A549 (cell line): ENCODE results near the gene ODR4. TPM values are rescaled to one million over a fixed set of nuclear protein-coding genes. Genes with fewer than 3 reads are reported as not detected.
"Not testable (repeated sequence)": the region's sequence is repeated elsewhere in the genome, so short reads cannot be mapped to it uniquely, and the experiment has no call there.

Source experiments
- ATAC-seq, 2 experiments: fragments of 200-7000 bp in 1 of 2; fragments of >200 bp in 1 of 2; cut with Nextera tagmentation in 1 of 2; cut with Tn5 transposase in 1 of 2; 3 replicates each; pipeline versions ENCODE4 v1.8.0 to v1.9.1; 2018 to 2020; ENCODE audit warnings: mild to moderate bottlenecking in 1 of 2, moderate library complexity in 1 of 2
- CTCF ChIA-PET: fragments of 300-600 bp; sonication (Branson Sonifier 250); formaldehyde crosslinking; extraction: SDS; loops from one replicate; lab custom pipeline; 2021; ENCODE audit warnings: antibody characterized with exemption, inconsistent platforms; lab: Yijun Ruan, JAX
- POLR2A ChIA-PET: fragments of 350-600 bp; formaldehyde crosslinking; extraction: SDS; loops from one replicate; lab custom pipeline; 2021; ENCODE audit warnings: antibody characterized with exemption, inconsistent platforms; lab: Yijun Ruan, JAX
- DNase-seq, 2 experiments: peaks; one replicate each; pipeline versions ENCODE4 v3.0.0 to v3.0.0-alpha.2; 2011 to 2016; ENCODE audit warnings: low read depth in 1 of 2, low spot score in 1 of 2
- FAIRE-seq: peaks from 2 replicates; lab custom pipeline; 2011; peaks lifted over from hg19 to GRCh38; lab: Jason Lieb, UNC
- H3K27ac ChIP-seq, 2 experiments: fragments of >200 bp; sonication (Bioruptor Twin); formaldehyde crosslinking; 3 replicates each; pipeline ENCODE4 v1.5.1; 2016 to 2017
- H3K4me1 ChIP-seq: fragments of >200 bp; sonication (Bioruptor Twin); formaldehyde crosslinking; 3 replicates; pipeline ENCODE4 v1.6.1; 2016
- H3K4me2 ChIP-seq: fragments of >200 bp; sonication (Bioruptor Twin); formaldehyde crosslinking; 3 replicates; pipeline ENCODE4 v1.6.1; 2016
- H3K4me3 ChIP-seq: fragments of >200 bp; sonication (Bioruptor Twin); formaldehyde crosslinking; 3 replicates; pipeline ENCODE4 v1.5.1; 2016
- H3K9me3 ChIP-seq: fragments of >200 bp; sonication (Bioruptor Twin); formaldehyde crosslinking; 3 replicates; pipeline ENCODE4 v1.6.1; 2016
- CHD2 ChIP-seq: fragments of 150-350 bp; IDR thresholded peaks from 2 replicates; pipeline ENCODE4 v1.6.1; 2014; ENCODE audit warnings: low read length; ENCODE audit not compliant: partially characterized antibody
- CHD4 ChIP-seq: fragments of 200-600 bp; sonication (generic); IDR thresholded peaks from 2 replicates; pipeline ENCODE4 v1.6.1; 2016; ENCODE audit warnings: antibody characterized with exemption, mild to moderate bottlenecking, borderline replicate concordance
- CTCF ChIP-seq: fragments of >200 bp; sonication (Bioruptor Twin); formaldehyde crosslinking; IDR thresholded peaks from 3 replicates; pipeline ENCODE4 v1.5.1; 2016
- EHMT2 ChIP-seq: fragments of 200-600 bp; sonication (generic); IDR thresholded peaks from 2 replicates; pipeline ENCODE4 v1.6.1; 2016; ENCODE audit warnings: antibody characterized with exemption, low read depth, mild to moderate bottlenecking, moderate library complexity
- FOSL2 ChIP-seq, 2 experiments: fragments of 450-650 bp in 1 of 2; fragments of >200 bp in 1 of 2; sonication (Bioruptor Twin) in 1 of 2; formaldehyde crosslinking; IDR thresholded peaks; 2 replicates each; pipeline versions ENCODE4 v1.5.0 to v1.6.1; 2016 to 2020; ENCODE audit warnings: mild to moderate bottlenecking in 1 of 2, moderate library complexity in 1 of 2
- GATA3 ChIP-seq: IDR thresholded peaks from 2 replicates; pipeline ENCODE4 v1.6.1; 2012; ENCODE audit warnings: borderline replicate concordance
- HOXA7 ChIP-seq: fragments of 250-450 bp; sonication (Bioruptor Pico); IDR thresholded peaks from 2 replicates; pipeline ENCODE4 v1.5.0; 2020; ENCODE audit warnings: mild to moderate bottlenecking, moderate library complexity
- HOXB13 ChIP-seq: fragments of 250-450 bp; sonication (Bioruptor Pico); IDR thresholded peaks from 2 replicates; pipeline ENCODE4 v1.5.0; 2020; ENCODE audit warnings: low read depth, mild to moderate bottlenecking, moderate library complexity
- MAFK ChIP-seq: fragments of 450-650 bp; IDR thresholded peaks from 2 replicates; pipeline ENCODE4 v1.6.1; 2014; ENCODE audit not compliant: partially characterized antibody
- NR3C1 ChIP-seq: fragments of >200 bp; sonication (Bioruptor Twin); formaldehyde crosslinking; IDR thresholded peaks from 3 replicates; pipeline ENCODE4 v1.6.1; 2017
- POLR2A ChIP-seq: IDR thresholded peaks from 2 replicates; pipeline ENCODE4 v1.6.1; 2012; ENCODE audit warnings: mild to moderate bottlenecking, low read length
- RAD21 ChIP-seq, 2 experiments: fragments of >200 bp in 1 of 2; sonication (Bioruptor Twin) in 1 of 2; formaldehyde crosslinking in 1 of 2; IDR thresholded peaks in 1 of 2; conservative IDR thresholded peaks in 1 of 2; 2 replicates in 1 of 2; 3 replicates in 1 of 2; pipeline ENCODE4 v1.6.1; 2012 to 2018; ENCODE audit warnings: inconsistent platforms in 1 of 2
- REST ChIP-seq: fragments of 200-600 bp; sonication (generic); IDR thresholded peaks from 2 replicates; pipeline ENCODE4 v1.6.1; 2016; ENCODE audit warnings: antibody characterized with exemption, mild to moderate bottlenecking, moderate library complexity
- RNF2 ChIP-seq: fragments of 200-600 bp; sonication (generic); IDR thresholded peaks from 2 replicates; pipeline ENCODE4 v1.6.1; 2016; ENCODE audit warnings: low read depth, mild to moderate bottlenecking, antibody characterized with exemption, moderate library complexity, borderline replicate concordance
- ZFP36 ChIP-seq: fragments of 450-650 bp; IDR thresholded peaks from 2 replicates; pipeline ENCODE4 v1.6.1; 2014; ENCODE audit warnings: borderline replicate concordance; ENCODE audit not compliant: partially characterized antibody
- ZNF302 ChIP-seq: fragments of 250-450 bp; sonication (Bioruptor Pico); IDR thresholded peaks from 2 replicates; pipeline ENCODE4 v1.9.0; 2021; ENCODE audit warnings: inconsistent platforms, mild to moderate bottlenecking, moderate library complexity
- WGBS: methylation state at CpG from one replicate; pipeline ENCODE4 v1.1.6; 2017; ENCODE audit errors: missing lambda C conversion rate; 5-methylcytosine and 5-hydroxymethylcytosine counted together
- polyA plus RNA-seq, 4 experiments: library from polyadenylated mRNA; depleted of rRNA in 3 of 4; stranded (reverse); fragments of >200 nt; fragmentation: RNase III in 1 of 4; extraction: RNeasy Plus Mini Kit Qiagen cat#74134 plus additional on column Dnase treatment in 1 of 4; gene quantifications; 2 replicates in 3 of 4; 3 replicates in 1 of 4; pipeline ENCODE4 v1.2.3, GENCODE V29; 2011 to 2017

The ODR4 gene
- polyA plus RNA-seq, 2 of the 4 experiments (the other 2 are of a cell fraction): 18.1 to 34.9 TPM

GRCh38 chr1:186391841-186392240 lies 16.2 kb downstream of the ODR4 start:
- Histone ChIP-seq H3K4me1 (peaks cover 7% of the 10 kb centered on the region; the same call in 1 of the 3 replicates), H3K27ac (no peak overlapping the region), H3K9me3 (no peaks in the 10 kb centered on the region), H3K4me2 (no peak overlapping the region)
- ChIA-PET POLR2A (no interaction called here), CTCF (no interaction called here)
- DNase-seq (no peak), ATAC-seq (no peak), FAIRE-seq (no peak)
- WGBS: 89% methylated on average over 4 of the region's 4 CpGs
- TF ChIP-seq HOXA7 (CRISPR knock-in tag) (no peak), GATA3 (no peak), CHD2 (no peak), RAD21 (conservative IDR thresholded peaks at IDR 0.05 in 1 of 2, IDR thresholded peaks at IDR 0.05 in 1 of 2) (no peak), RNF2 (no peak), NR3C1 (no peak), ZFP36 (no peak), REST (no peak), CHD4 (no peak), CTCF (no peak), FOSL2 (IDR thresholded peaks at IDR 0.05) (no peak), FOSL2 (CRISPR knock-in tag; IDR thresholded peaks at IDR 0.05) (no peak), POLR2A (no peak), HOXB13 (CRISPR knock-in tag) (no peak), EHMT2 (no peak), ZNF302 (CRISPR knock-in tag) (no peak), MAFK (no peak)
- TF ChIP-seq, all 56 proteins: peak for 0
- no peak overlapping the region for H3K4me3 ChIP-seq

GRCh38 chr1:186392711-186393110 lies 17.1 kb downstream of the ODR4 start:
- WGBS: 86% methylated on average over 6 of the region's 6 CpGs
- CTCF ChIA-PET: interaction anchor here (1.3 to 1.4 kb wide), 3 partner anchors 10 to 414 kb away, joined by 3 to 6 read pairs (median 4); no protein-coding TSS in a partner anchor
- DNase-seq, H3K9me3 ChIP-seq, H3K4me2 ChIP-seq, ATAC-seq, H3K4me1 ChIP-seq, POLR2A ChIA-PET, FAIRE-seq, H3K4me3 ChIP-seq: not testable (repeated sequence)
- H3K27ac ChIP-seq: peak overlapping the region in 1 of 2 experiments; percentile 5; a peak in 1 of 6 replicates

- H3K27ac ChIP-seq, CTCF ChIA-PET, ATAC-seq, H3K4me2 ChIP-seq, H3K4me3 ChIP-seq, H3K4me1 ChIP-seq, POLR2A ChIA-PET, DNase-seq, H3K9me3 ChIP-seq, FAIRE-seq: not testable (repeated sequence)
- 92% methylated on average over 2 of the region's 2 CpGs for WGBS
These were observed 25.8 kb downstream of the ODR4 start for GRCh38 chr1:186401446-186401845.
